ENCODE results near the gene PTK6. TPM values are rescaled to one million over a fixed set of nuclear protein-coding genes. Genes with fewer than 3 reads are reported as not detected.
A peak's percentile ranks its signal among the peaks of the same experiment; 100 is the strongest.

PTK6 gene
- total RNA-seq, 2 experiments from 2014 or later, result 0.34 to 0.78 TPM

DNA sequence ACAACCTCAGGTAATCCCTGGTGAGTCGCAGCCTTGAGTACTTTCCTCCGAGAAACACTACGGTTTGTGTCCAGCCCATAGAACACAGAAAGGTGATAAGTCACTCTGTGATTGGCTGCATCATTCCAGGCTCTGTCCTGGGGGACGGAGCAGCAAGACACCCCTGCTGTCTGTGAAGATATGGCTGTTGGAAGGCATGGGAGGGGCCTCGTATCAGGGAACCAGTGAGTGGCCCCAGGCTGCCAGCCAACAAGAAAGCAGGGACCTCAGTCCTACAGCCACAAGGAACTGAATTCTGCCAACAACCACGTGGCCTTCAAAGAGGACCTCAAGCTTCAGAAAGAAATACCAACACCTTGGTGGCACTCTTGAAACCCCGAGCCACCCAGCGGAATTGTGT, 31.9 kb downstream of the PTK6 start:
- Mint-ChIP-seq H3K27ac (no peak overlapping the region), H3K9me3 (peaks cover 17% of the 10 kb centered on the region), H3K27me3 (peaks cover 38% of the 10 kb centered on the region), H3K4me3 (no peak overlapping the region), H3K4me1 (ENCODE audit: low read depth) (peaks cover 4% of the 10 kb centered on the region), H3K36me3 (peaks cover 5% of the 10 kb centered on the region)
- ChIA-PET CTCF (interaction anchor here (2.0 kb wide), 1 partner anchor 9 kb away, joined by 6 read pairs; no protein-coding TSS in a partner anchor), POLR2A (no interaction called here)
- intact Hi-C loops (cut with micrococcal nuclease), result no loop called here
- DNase-seq, result no peak

DNA sequence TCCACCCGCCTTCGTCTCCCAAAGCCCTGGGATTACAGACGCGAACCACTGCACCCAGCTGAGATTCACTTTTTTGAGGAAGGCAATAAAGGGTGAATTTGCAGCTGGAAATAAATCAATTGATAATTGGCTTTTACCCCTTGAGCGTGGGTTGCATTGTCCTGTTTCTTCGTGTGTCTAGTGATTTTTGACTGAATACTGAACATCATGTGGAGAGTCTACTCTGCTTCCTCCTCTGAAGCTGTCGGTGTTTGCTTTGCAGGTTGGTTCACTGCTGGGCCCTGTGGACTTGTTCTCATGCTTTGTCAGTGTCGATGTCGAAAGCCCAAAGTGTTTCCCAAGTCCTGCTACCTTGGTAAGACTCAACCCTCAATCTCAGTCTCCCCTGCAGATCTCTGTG, 32.5 kb downstream of the PTK6 start:
- CTCF ChIA-PET, result no interaction called here
- H3K36me3 Mint-ChIP-seq, result peaks cover 5% of the 10 kb centered on the region

DNA sequence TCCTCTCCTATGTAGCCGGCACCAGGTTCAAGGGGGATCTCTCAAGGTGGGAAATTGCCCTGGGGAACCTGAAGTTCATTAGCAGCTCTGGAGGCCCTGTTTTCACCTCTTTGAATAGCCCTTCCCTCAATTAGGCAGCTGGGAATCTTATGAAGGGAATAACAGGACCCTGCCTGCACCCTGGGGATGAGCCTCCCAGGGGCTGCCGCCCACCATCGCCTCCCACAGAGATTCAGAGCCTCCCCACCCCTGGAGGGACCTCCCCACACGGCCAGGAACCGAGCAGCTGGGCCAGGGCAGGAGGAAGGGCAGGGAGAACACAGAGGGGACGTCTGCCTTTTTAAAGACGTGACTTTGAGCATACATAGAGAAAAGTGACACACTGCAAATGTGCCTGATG, 33.7 kb downstream of the PTK6 start:
- Mint-ChIP-seq H3K4me1 (ENCODE audit: low read depth) (peaks cover 4% of the 10 kb centered on the region), H3K9me3 (peaks cover 17% of the 10 kb centered on the region), H3K4me3 (no peak overlapping the region), H3K36me3 (peaks cover 5% of the 10 kb centered on the region), H3K27ac (no peak overlapping the region), H3K27me3 (peaks cover 31% of the 10 kb centered on the region)
- intact Hi-C loops (cut with micrococcal nuclease), result no loop called here
- ChIA-PET CTCF (interaction anchor here (1.6 kb wide), 1 partner anchor 17 kb away, joined by 4 read pairs; the partner anchor contains the start of gene PPDPF), POLR2A (no interaction called here)
- no peak for DNase-seq

More for the DNA sequence above, 32.5 kb downstream of the PTK6 start:
- intact Hi-C loops (cut with micrococcal nuclease), result no loop called here
- POLR2A ChIA-PET, result no interaction called here
- Mint-ChIP-seq H3K4me3 (no peak overlapping the region), H3K4me1 (ENCODE audit: low read depth) (peaks cover 4% of the 10 kb centered on the region), H3K9me3 (peaks cover 17% of the 10 kb centered on the region), H3K27ac (no peak overlapping the region), H3K27me3 (peaks cover 37% of the 10 kb centered on the region)
- no peak for DNase-seq

DNA sequence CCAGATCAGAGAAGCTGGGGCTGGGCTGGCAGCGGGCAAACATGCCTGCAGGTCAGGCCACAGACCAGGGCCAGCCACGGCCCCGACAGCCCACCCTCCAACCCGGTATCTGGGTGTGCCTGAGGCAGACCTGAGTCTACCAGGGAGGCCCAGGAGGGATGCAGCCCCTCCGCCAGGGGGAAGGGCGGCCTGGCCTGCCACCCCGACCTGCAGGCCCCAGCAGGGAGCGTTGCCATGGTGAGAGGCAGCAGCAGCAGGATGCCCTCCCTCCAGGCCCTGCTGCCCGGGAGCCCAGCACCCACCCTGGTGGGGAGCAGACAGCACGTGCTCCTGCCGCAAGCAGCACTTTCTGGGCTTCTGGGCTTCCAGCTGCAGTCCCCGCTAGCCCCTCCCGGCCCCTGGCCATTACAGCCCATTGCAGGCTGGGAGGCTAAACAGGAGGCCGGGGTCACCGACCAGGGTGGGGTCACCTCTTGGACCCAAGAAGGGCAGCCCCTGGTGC, 34.5 kb downstream of the PTK6 start:
- CTCF ChIA-PET, result interaction anchor here (1.6 kb wide), 1 partner anchor 18 kb away, joined by 4 read pairs; the partner anchor contains the start of gene PPDPF
- DNase-seq, result no peak
- intact Hi-C loops (cut with micrococcal nuclease), result no loop called here

DNA sequence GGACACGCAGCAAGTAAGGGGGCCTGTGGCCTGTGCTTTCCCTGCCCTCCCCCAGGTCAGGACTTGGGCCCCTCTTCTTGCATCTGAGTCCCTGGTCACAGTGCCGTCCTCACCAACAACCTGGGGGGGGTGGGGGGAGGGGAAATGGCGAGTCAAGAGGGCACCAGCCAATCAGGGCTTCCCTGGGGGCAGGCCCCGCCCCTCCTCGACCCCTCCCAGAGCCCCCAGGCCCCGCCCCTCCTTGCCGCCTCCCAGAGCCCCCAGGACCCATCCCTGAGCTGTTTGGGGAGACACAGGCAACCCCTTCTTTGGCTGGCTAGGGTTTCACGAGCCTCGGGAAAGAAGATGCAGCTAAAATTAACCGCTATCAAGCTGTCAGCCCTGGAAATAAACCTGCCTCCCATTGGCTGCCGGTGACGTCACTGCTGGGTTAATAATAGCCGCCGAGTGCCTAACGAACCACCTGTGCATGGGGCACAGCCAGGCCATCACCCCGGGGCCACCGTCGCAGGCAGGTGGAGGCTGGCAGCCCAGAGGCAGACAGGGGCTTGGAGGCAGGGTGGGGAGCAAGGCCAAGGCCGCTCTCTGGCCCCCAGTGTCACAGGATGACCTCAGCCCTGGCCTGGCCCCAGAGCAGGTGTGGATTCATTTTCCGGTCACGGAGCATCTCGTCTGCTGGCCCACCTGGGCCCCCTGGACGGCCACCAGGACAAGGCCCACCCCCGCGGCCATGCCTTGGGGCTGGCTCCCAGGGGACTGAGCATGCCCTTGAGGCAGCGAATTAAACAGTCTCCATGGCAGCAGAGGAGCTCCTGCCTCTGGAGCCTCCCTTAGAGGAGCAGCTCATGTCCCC, 35.1 kb downstream of the PTK6 start:
- Mint-ChIP-seq H3K27ac (no peak overlapping the region), H3K36me3 (peaks cover 5% of the 10 kb centered on the region), H3K9me3 (peaks cover 17% of the 10 kb centered on the region), H3K4me1 (ENCODE audit: low read depth) (no peaks in the 10 kb centered on the region), H3K4me3 (no peak overlapping the region), H3K27me3 (peaks cover 28% of the 10 kb centered on the region)
- CTCF ChIA-PET, result no interaction called here
- POLR2A ChIA-PET, result no interaction called here
- intact Hi-C loops (cut with micrococcal nuclease), result no loop called here
- no peak for DNase-seq

More for the DNA sequence above, 34.5 kb downstream of the PTK6 start:
- H3K9me3 Mint-ChIP-seq, result peaks cover 17% of the 10 kb centered on the region
- peaks cover 5% of the 10 kb centered on the region for H3K36me3 Mint-ChIP-seq
- no peak overlapping the region for H3K27ac Mint-ChIP-seq
- peaks cover 27% of the 10 kb centered on the region for H3K27me3 Mint-ChIP-seq
- POLR2A ChIA-PET, result no interaction called here
- H3K4me1 Mint-ChIP-seq (ENCODE audit: low read depth), result peaks cover under 1% of the 10 kb centered on the region
- H3K4me3 Mint-ChIP-seq, result no peak overlapping the region

DNA sequence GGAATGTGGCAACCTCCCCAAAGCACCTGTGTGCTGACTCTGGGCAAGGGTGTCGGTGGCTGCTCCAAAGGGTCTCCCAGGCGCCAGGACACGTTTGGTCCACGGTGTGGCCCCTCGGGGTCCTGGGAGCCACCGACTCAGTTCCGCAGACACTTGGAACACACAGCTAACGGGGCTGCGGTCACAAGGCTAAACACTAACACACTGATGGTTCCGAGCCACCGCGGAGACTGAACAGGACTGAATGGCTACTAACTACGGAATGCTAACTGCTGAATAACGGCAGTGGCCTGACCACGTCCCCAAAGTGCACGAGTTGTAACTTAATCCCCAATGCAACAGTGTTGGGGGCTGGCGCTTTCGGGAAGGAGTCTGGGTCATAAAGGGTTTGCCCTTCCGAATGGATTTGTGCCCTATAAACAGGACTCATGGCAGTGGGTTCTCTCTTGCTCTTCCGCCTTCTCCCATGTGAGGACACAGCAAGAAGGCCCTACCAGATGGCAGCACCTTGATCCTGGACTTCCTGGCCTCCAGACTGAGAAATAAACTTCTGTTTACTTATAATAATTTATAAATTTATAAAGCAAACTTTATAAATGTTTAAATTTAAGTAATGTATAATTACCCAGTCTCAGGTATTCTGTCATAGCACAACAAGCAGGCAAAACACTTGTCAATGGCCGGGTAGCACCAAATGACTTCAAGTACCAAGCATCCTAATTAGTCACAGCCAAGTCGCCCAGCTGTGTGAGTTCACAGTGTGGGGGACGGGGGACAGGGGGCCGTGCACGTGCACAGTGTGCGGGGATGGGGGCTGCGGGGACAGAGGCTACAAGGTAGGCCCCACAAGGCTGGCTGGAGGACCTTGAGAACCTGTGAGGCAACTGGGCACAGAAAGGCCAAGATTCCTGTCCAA, 36.0 kb downstream of the PTK6 start:
- no peak overlapping the region for H3K4me3 Mint-ChIP-seq
- H3K9me3 Mint-ChIP-seq, result peaks cover 17% of the 10 kb centered on the region
- no peak for DNase-seq
- H3K27me3 Mint-ChIP-seq, result peaks cover 26% of the 10 kb centered on the region
- CTCF ChIA-PET, result no interaction called here
- POLR2A ChIA-PET, result no interaction called here
- no peaks in the 10 kb centered on the region for H3K4me1 Mint-ChIP-seq (ENCODE audit: low read depth)
- H3K27ac Mint-ChIP-seq, result no peak overlapping the region
- intact Hi-C loops (cut with micrococcal nuclease), result no loop called here
- H3K36me3 Mint-ChIP-seq, result peaks cover 5% of the 10 kb centered on the region

DNA sequence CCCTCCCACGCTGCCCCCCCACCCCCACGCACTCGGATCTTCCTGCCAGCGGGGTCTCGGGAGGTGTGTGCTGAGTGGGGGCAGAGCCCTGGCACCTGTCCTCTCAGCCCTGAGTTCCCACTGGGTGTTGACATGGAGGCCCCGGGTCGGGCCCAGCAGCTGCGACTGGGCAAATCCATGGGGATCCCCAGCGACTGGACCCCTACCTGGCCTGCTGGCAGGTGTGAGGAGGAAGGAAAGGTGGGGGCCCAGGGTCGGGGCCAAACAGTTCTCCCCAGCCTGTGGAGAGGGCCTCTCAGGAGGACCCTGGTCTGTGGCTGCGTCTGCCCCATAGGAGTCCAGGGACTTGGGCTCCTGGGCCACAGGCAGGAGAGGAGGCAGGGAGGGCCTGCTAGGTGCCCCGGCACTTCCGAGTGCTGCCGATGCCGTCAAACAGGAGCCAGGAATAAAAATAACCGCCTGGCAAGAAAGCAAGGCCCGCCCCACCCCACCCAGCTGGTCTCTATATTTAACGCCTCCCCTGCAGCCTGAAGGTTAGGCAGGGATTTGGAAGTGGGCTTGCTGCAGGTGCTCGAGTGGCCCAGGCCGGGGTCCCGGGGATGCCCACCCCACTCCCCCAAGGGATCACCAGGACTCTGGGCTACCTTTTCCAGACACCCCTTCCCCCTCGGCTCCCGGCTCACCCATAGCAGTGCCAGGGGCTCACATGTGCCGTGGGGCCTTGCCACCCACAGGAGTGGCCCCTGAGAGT, 36.9 kb downstream of the PTK6 start:
- H3K36me3 Mint-ChIP-seq, result peaks cover 5% of the 10 kb centered on the region
- DNase-seq, result no peak
- H3K4me1 Mint-ChIP-seq (ENCODE audit: low read depth), result no peaks in the 10 kb centered on the region
- CTCF ChIA-PET, result no interaction called here
- H3K27ac Mint-ChIP-seq, result no peak overlapping the region
- intact Hi-C loops (cut with micrococcal nuclease), result no loop called here
- peaks cover 17% of the 10 kb centered on the region for H3K9me3 Mint-ChIP-seq
- POLR2A ChIA-PET, result no interaction called here
- H3K27me3 Mint-ChIP-seq, result peaks cover 26% of the 10 kb centered on the region
- H3K4me3 Mint-ChIP-seq, result no peak overlapping the region

DNA sequence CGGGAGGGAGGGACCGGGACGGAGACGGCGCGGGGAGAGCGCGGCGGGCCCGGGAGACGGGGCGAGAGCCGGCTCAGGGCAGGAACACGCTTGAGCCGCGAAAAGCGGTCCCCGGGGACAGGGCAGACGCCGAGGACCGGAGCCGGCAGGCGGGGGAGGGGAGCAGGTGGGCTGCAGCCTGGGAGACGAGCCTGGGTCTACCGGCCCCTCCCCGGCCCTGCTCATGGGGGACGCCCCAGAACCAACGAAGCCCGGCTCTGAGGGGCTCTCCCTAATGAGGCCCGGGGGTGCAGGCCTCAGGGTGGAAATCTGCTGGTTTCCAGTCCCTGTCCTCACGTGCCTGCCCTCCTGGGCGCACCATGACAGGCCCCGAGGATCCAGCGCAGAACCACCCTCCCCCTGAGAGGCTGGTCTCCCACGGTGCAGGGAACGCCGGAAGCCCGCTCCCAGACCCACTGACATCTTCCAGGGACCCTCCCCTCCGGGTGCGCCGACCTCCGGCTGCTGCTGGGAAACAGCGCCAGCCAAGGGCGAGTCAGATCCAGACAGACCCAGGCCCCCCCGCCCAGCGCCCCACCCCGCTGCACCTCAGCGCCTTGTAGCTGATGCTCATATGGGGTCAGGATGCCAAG, 37.7 kb downstream of the PTK6 start:
- peaks cover 21% of the 10 kb centered on the region for H3K27me3 Mint-ChIP-seq
- peaks cover 1% of the 10 kb centered on the region for H3K36me3 Mint-ChIP-seq
- H3K4me3 Mint-ChIP-seq, result no peak overlapping the region
- H3K27ac Mint-ChIP-seq, result no peak overlapping the region
- no peak for DNase-seq
- CTCF ChIA-PET, result no interaction called here
- POLR2A ChIA-PET, result no interaction called here
- peaks cover 8% of the 10 kb centered on the region for H3K9me3 Mint-ChIP-seq
- intact Hi-C loops (cut with micrococcal nuclease), result no loop called here
- H3K4me1 Mint-ChIP-seq (ENCODE audit: low read depth), result no peaks in the 10 kb centered on the region

DNA sequence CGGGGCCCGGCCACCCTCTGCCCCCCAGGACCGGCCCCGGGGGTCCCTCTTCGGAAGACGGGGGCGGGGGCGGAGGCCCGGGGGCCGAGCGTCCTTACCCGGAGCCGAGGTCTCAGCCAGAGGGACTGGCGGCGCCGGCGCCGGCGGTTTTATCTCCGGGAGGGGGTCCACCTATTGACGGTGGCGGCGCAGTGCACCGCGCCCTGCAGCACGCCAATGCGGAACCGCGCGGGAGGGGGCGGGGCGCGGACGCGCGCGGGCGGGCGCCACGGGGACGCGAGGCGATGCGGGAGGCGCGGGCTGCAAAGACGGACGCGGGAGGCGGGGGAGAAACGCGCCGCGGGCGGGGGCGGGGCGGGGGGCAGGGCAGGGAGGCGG, 38.2 kb downstream of the PTK6 start, which contains the start of gene EEF1A2:
EEF1A2 (minus strand) TSS at position 124 of the 378 bp plus-strand sequence. CDS start 1,320 bp downstream, outside the sequence.
- intact Hi-C loops (cut with micrococcal nuclease), result no loop called here
- Mint-ChIP-seq H3K36me3 (no peaks in the 10 kb centered on the region), H3K27ac (no peak within 1 kb of the TSS), H3K27me3 (peaks cover 18% of the 10 kb centered on the region), H3K9me3 (peaks cover 4% of the 10 kb centered on the region), H3K4me3 (no peak within 1 kb of the TSS), H3K4me1 (ENCODE audit: low read depth) (no peaks in the 10 kb centered on the region)
- ChIA-PET CTCF (no interaction called here), POLR2A (no interaction called here)
- DNase-seq, result peak; percentile 40

DNA sequence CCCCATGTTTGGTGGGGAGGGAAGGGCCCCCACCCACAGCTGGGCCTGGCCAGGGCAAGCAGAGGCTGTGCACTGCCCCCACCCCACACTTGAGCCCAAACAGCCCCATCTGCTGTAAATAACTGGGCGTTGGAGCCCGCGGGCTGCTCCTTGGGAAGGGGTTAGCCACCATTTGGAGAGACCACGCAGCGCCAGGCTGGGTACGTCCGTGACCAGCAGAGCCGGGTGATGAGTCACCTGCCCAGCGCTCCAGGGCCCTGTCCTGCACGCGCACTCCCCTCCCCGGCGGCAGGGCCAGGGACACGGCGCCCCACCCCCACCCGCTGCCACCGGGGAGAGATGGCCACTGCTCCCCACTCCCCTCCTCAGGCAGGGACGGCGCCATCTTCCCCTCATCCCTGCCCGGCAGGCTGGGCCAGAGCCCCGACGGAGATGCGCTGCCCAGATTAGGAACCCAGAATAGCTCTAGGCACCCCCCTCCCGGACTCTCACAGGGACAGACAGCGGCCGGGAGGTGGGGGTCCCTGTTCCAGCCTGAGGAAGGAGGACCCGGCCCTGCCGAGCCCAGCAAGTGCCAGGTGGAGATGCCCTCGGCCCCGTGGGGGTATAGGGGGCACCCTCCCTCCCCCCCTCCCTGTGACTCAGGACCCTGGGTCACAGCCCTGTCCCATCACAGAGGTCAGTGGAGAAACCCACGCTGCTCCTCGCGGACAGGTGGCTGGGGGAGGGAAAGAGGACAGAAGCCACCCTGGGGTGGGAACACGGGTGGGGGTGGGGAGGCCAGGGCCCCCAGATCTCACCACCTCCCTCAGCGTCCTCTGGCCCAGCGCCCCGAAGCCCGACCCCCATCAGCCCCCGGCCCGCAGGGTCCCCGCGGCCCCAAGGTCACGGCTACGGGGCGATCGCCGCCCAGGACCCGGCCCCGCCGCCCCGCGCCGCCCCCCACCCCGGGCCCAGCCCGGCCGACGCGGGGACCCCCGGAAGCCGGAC, 38.9 kb downstream of the PTK6 start:
- Mint-ChIP-seq H3K36me3 (no peaks in the 10 kb centered on the region), H3K4me1 (ENCODE audit: low read depth) (no peaks in the 10 kb centered on the region), H3K27me3 (peaks cover 18% of the 10 kb centered on the region), H3K4me3 (no peak overlapping the region), H3K9me3 (no peaks in the 10 kb centered on the region), H3K27ac (no peak overlapping the region)
- intact Hi-C loops (cut with micrococcal nuclease), result no loop called here
- ChIA-PET CTCF (interaction anchor here (0.6 to 2.8 kb wide), 5 partner anchors 14 to 622 kb away, joined by 3 to 11 read pairs (median 7); partner anchors contain the start of gene PTK6), POLR2A (no interaction called here)
- DNase-seq, result no peak
